GM21576 (cell line): ENCODE data around the gene ARMH2.

ENCODE experiments used
- ATAC-seq: cut with Tn5 transposase; IDR thresholded peaks from one replicate; pipeline ENCODE4 v1.9.1; 2021; ENCODE audit warnings: mild to moderate bottlenecking, moderate library complexity; ENCODE audit not compliant: unreplicated experiment

Gene ARMH2

GRCh38 chr6:24798740-24799540, at the start of gene ARMH2:
TSS of gene ARMH2 (minus strand) at chr6:24798917. CDS start at chr6:24798857, 60 bp downstream.
- no peak for ATAC-seq

- ATAC-seq: no peak
Measured at GRCh38 chr6:24848461-24848860, 49.7 kb upstream of the ARMH2 start.

- ATAC-seq: no peak
Measured at GRCh38 chr6:24847402-24847801, 48.7 kb upstream of the ARMH2 start.

- ATAC-seq: no peak
Measured at GRCh38 chr6:24845578-24845977, 46.9 kb upstream of the ARMH2 start.

- no peak for ATAC-seq
Measured at GRCh38 chr6:24844903-24845302, 46.2 kb upstream of the ARMH2 start.

- no peak for ATAC-seq
Measured at GRCh38 chr6:24844061-24844460, 45.3 kb upstream of the ARMH2 start.

- no peak for ATAC-seq
Measured at GRCh38 chr6:24840187-24840586, 41.5 kb upstream of the ARMH2 start.

- no peak for ATAC-seq
Measured at GRCh38 chr6:24838994-24839393, 40.3 kb upstream of the ARMH2 start.

GRCh38 chr6:24838081-24838480, 39.4 kb upstream of the ARMH2 start:
- ATAC-seq: no peak

- ATAC-seq: no peak
Measured at GRCh38 chr6:24836109-24836508, 37.4 kb upstream of the ARMH2 start.

- ATAC-seq: no peak
Measured at GRCh38 chr6:24833711-24834386, 35.1 kb upstream of the ARMH2 start.

GRCh38 chr6:24832794-24833193, 34.1 kb upstream of the ARMH2 start:
- ATAC-seq: no peak

GRCh38 chr6:24831771-24832716, 33.3 kb upstream of the ARMH2 start:
- ATAC-seq: no peak

GRCh38 chr6:24829657-24830056, 30.9 kb upstream of the ARMH2 start:
- no peak for ATAC-seq

GRCh38 chr6:24827970-24828369, 29.3 kb upstream of the ARMH2 start:
- ATAC-seq: no peak

GRCh38 chr6:24827162-24827561, 28.4 kb upstream of the ARMH2 start:
- no peak for ATAC-seq

GRCh38 chr6:24825130-24825630, 26.5 kb upstream of the ARMH2 start:
- no peak for ATAC-seq

GRCh38 chr6:24824142-24824938, 25.6 kb upstream of the ARMH2 start:
- no peak for ATAC-seq

- no peak for ATAC-seq
Measured at GRCh38 chr6:24823185-24823584, 24.5 kb upstream of the ARMH2 start.

GRCh38 chr6:24822696-24823095, 24.0 kb upstream of the ARMH2 start:
- ATAC-seq: no peak
